ENCODE measurements around the gene TWSG1. TPM values are rescaled to one million over a fixed set of nuclear protein-coding genes. Genes with fewer than 3 reads are reported as not detected.

Gene TWSG1
- total and polyA plus RNA-seq, 2 of the 13 experiments (the other 11 are each of a cell fraction or from before 2014, with no cell fraction given) = 6.6 to 9.4 TPM

- TF ChIP-seq, protein P1, sequence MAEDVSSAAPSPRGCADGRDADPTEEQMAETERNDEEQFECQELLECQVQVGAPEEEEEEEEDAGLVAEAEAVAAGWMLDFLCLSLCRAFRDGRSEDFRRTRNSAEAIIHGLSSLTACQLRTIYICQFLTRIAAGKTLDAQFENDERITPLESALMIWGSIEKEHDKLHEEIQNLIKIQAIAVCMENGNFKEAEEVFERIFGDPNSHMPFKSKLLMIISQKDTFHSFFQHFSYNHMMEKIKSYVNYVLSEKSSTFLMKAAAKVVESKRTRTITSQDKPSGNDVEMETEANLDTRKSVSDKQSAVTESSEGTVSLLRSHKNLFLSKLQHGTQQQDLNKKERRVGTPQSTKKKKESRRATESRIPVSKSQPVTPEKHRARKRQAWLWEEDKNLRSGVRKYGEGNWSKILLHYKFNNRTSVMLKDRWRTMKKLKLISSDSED (CRISPR knock-in tag; IDR thresholded peaks at IDR 0.05) = no peak
- TF ChIP-seq ZNF678 (CRISPR knock-in tag; IDR thresholded peaks at IDR 0.05) = no peak
- TF ChIP-seq MYC (CRISPR knock-in tag; IDR thresholded peaks at IDR 0.05; ENCODE audit: borderline replicate concordance) = peak; percentile 30; the same call in 1 of the 2 replicates
- TF ChIP-seq THYN1 (CRISPR knock-in tag; IDR thresholded peaks at IDR 0.05; ENCODE audit: borderline replicate concordance, low read depth) = no peak
- TF ChIP-seq, protein P2, sequence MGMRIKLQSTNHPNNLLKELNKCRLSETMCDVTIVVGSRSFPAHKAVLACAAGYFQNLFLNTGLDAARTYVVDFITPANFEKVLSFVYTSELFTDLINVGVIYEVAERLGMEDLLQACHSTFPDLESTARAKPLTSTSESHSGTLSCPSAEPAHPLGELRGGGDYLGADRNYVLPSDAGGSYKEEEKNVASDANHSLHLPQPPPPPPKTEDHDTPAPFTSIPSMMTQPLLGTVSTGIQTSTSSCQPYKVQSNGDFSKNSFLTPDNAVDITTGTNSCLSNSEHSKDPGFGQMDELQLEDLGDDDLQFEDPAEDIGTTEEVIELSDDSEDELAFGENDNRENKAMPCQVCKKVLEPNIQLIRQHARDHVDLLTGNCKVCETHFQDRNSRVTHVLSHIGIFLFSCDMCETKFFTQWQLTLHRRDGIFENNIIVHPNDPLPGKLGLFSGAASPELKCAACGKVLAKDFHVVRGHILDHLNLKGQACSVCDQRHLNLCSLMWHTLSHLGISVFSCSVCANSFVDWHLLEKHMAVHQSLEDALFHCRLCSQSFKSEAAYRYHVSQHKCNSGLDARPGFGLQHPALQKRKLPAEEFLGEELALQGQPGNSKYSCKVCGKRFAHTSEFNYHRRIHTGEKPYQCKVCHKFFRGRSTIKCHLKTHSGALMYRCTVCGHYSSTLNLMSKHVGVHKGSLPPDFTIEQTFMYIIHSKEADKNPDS (CRISPR knock-in tag; IDR thresholded peaks at IDR 0.05) = no peak
- TF ChIP-seq ZBTB46 (CRISPR knock-in tag; IDR thresholded peaks at IDR 0.05; ENCODE audit: borderline replicate concordance) = no peak
- TF ChIP-seq, protein P3, sequence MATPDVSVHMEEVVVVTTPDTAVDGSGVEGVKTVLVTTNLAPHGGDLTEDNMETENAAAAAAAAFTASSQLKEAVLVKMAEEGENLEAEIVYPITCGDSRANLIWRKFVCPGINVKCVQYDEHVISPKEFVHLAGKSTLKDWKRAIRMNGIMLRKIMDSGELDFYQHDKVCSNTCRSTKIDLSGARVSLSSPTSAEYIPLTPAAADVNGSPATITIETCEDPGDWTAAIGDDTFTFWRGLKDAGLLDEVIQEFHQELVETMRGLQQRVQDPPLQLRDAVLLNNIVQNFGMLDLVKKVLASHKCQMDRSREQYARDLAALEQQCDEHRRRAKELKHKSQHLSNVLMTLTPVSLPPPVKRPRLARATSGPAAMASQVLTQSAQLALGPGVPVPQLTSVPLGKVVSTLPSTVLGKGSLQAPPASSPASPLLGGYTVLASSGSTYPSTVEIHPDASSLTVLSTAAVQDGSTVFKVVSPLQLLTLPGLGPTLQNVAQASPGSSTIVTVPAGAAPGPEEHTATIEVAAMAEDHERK (CRISPR knock-in tag; IDR thresholded peaks at IDR 0.05; ENCODE audit: low read depth) = no peak
- no peak for TF ChIP-seq ZNF788 (CRISPR knock-in tag; IDR thresholded peaks at IDR 0.05; ENCODE audit: borderline replicate concordance)
- peak; percentile 63; the same call in 1 of the 2 replicates for TF ChIP-seq ZNF768 (CRISPR knock-in tag; IDR thresholded peaks at IDR 0.05)
- TF ChIP-seq, protein P4, sequence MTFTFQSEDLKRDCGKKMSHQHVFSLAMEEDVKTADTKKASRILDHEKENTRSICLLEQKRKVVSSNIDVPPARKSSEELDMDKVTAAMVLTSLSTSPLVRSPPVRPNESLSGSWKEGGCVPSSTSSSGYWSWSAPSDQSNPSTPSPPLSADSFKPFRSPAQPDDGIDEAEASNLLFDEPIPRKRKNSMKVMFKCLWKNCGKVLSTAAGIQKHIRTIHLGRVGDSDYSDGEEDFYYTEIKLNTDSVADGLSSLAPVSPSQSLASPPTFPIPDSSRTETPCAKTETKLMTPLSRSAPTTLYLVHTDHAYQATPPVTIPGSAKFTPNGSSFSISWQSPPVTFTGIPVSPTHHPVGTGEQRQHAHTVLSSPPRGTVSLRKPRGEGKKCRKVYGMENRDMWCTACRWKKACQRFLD (CRISPR knock-in tag; IDR thresholded peaks at IDR 0.05; ENCODE audit: borderline replicate concordance) = no peak
- no peak for TF ChIP-seq PHF5A (CRISPR knock-in tag; IDR thresholded peaks at IDR 0.05; ENCODE audit: low read depth, unreplicated experiment)
- TF ChIP-seq MXD3 (CRISPR knock-in tag; IDR thresholded peaks at IDR 0.05) = no peak
- peak; percentile 55 for TF ChIP-seq YEATS4 (CRISPR knock-in tag; IDR thresholded peaks at IDR 0.05; ENCODE audit: borderline replicate concordance)
- no peak for TF ChIP-seq NCOA1 (CRISPR knock-in tag; IDR thresholded peaks at IDR 0.05)
- TF ChIP-seq MBNL3 (CRISPR knock-in tag; conservative IDR thresholded peaks at IDR 0.05) = no peak
- no peak for TF ChIP-seq ZMYM3 (CRISPR knock-in tag; IDR thresholded peaks at IDR 0.05)
- TF ChIP-seq ZNF629 (CRISPR knock-in tag; conservative IDR thresholded peaks at IDR 0.05) = no peak
- TF ChIP-seq BCL6 (CRISPR knock-in tag; IDR thresholded peaks at IDR 0.05) = no peak
- TF ChIP-seq FOXC1 (CRISPR knock-in tag; IDR thresholded peaks at IDR 0.05; ENCODE audit: borderline replicate concordance) = no peak
- TF ChIP-seq ZNF550 (CRISPR knock-in tag; IDR thresholded peaks at IDR 0.05; ENCODE audit: borderline replicate concordance) = no peak
- TF ChIP-seq ZNF572 (CRISPR knock-in tag; IDR thresholded peaks at IDR 0.05) = no peak
- no peak for TF ChIP-seq ZNF672 (CRISPR knock-in tag; IDR thresholded peaks at IDR 0.05)
Observed at GRCh38 chr18:9334973-9335696, 562 bp downstream of the TWSG1 start (continued).

All from HepG2 (cell line).